Breast epithelium (tissue), 3 donors: Measurements from ENCODE around the gene UNC13C.

Source experiments
- POLR2A ChIP-seq: fragments of 450-650 bp; IDR thresholded peaks from one replicate; pipeline ENCODE4 v1.6.1; 2016; ENCODE audit warnings: antibody characterized with exemption, mild to moderate bottlenecking, moderate library complexity
- POLR2AphosphoS5 ChIP-seq, 3 donors: sonication (generic); formaldehyde crosslinking; IDR thresholded peaks; one replicate each; pipeline ENCODE4 v1.6.1; 2017; ENCODE audit warnings: antibody characterized with exemption in 3 of 3
- TF ChIP-seq, protein P1 (sequence below), 3 donors: fragments of 450-650 bp; IDR thresholded peaks; one replicate each; pipeline ENCODE4 v1.5.1; 2016 to 2017; ENCODE audit warnings: antibody characterized with exemption in 3 of 3, mild to moderate bottlenecking in 3 of 3, moderate library complexity in 3 of 3

DNA sequence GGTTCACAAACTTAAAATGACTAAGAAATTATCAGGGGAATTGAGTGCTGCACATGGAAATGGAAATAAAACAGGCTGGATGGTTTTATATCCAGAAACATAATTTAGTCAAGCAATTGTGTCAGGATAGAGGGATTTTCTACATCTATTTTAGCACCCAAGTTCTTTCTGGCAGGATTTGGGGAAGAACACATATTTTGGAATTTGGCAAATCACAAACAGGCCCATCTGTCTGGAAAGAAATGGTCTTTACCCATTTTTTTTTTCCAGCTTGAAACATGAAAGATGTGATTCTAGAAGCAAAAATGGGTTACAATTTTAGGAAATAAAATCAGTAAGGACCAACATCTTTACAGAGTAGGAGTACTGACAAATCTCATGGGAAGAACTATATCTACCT lies 14.4 kb upstream of the UNC13C start:
- TF ChIP-seq, protein P1, sequence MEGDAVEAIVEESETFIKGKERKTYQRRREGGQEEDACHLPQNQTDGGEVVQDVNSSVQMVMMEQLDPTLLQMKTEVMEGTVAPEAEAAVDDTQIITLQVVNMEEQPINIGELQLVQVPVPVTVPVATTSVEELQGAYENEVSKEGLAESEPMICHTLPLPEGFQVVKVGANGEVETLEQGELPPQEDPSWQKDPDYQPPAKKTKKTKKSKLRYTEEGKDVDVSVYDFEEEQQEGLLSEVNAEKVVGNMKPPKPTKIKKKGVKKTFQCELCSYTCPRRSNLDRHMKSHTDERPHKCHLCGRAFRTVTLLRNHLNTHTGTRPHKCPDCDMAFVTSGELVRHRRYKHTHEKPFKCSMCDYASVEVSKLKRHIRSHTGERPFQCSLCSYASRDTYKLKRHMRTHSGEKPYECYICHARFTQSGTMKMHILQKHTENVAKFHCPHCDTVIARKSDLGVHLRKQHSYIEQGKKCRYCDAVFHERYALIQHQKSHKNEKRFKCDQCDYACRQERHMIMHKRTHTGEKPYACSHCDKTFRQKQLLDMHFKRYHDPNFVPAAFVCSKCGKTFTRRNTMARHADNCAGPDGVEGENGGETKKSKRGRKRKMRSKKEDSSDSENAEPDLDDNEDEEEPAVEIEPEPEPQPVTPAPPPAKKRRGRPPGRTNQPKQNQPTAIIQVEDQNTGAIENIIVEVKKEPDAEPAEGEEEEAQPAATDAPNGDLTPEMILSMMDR (IDR thresholded peaks at IDR 0.05): no peak
- TF ChIP-seq POLR2AphosphoS5 (IDR thresholded peaks at IDR 0.05): no peak
- no peak for TF ChIP-seq POLR2A
